AG04450 (cell line): ENCODE data around the gene JUP. TPM values are rescaled to one million over a fixed set of nuclear protein-coding genes. Genes with fewer than 3 reads are reported as not detected.
A peak's percentile ranks its signal among the peaks of the same experiment; 100 is the strongest.

Experiments used
- CTCF ChIA-PET: fragments of 300-600, 350-600 bp; formaldehyde crosslinking; extraction: SDS; loops from one replicate; lab custom pipeline; 2022; ENCODE audit warnings: antibody characterized with exemption, inconsistent platforms; lab: Charles Lee
- POLR2A ChIA-PET: fragments of 350-600 bp; formaldehyde crosslinking; extraction: SDS; loops from one replicate; lab custom pipeline; 2021; ENCODE audit warnings: antibody characterized with exemption, inconsistent platforms; lab: Yijun Ruan, JAX
- DNase-seq: peaks from one replicate; pipeline ENCODE4 v3.0.0-alpha.2; 2011; ENCODE audit warnings: low read depth, low spot score
- H3K27ac ChIP-seq: one replicate; pipeline ENCODE4 v1.5.1; 2012; ENCODE audit warnings: low read depth, low read length, control low read depth
- H3K27me3 ChIP-seq: one replicate; pipeline ENCODE4 v1.6.0; 2012; ENCODE audit warnings: low read length; ENCODE audit not compliant: control insufficient read depth, insufficient read depth
- H3K4me3 ChIP-seq: 2 replicates; pipeline ENCODE4 v1.5.1; 2011; ENCODE audit warnings: mild to moderate bottlenecking, low read depth, low read length, control low read depth
- H3K9me3 ChIP-seq: 2 replicates; pipeline ENCODE4 v1.5.1; 2012; ENCODE audit warnings: low read length; ENCODE audit not compliant: control insufficient read depth, insufficient read depth
- polyA plus RNA-seq: library from polyadenylated mRNA; depleted of rRNA; stranded (reverse); fragments of >200 nt; gene quantifications from 2 replicates; pipeline ENCODE4 v1.2.3, GENCODE V29; 2011
- TF ChIP-seq, protein P1 (sequence below): IDR thresholded peaks from 2 replicates; pipeline ENCODE4 v1.5.1; 2011; ENCODE audit warnings: low read depth, low read length, control low read depth, inconsistent platforms

JUP gene
- polyA plus RNA-seq, 1 experiment: 13.5 TPM

GRCh38 chr17:41740506-41740905 lies 46.0 kb downstream of the JUP start:
- Histone ChIP-seq H3K9me3 (no peaks in the 10 kb centered on the region), H3K4me3 (no peak overlapping the region), H3K27ac (no peak overlapping the region), H3K27me3 (peaks cover 22% of the 10 kb centered on the region)
- TF ChIP-seq, protein P1, sequence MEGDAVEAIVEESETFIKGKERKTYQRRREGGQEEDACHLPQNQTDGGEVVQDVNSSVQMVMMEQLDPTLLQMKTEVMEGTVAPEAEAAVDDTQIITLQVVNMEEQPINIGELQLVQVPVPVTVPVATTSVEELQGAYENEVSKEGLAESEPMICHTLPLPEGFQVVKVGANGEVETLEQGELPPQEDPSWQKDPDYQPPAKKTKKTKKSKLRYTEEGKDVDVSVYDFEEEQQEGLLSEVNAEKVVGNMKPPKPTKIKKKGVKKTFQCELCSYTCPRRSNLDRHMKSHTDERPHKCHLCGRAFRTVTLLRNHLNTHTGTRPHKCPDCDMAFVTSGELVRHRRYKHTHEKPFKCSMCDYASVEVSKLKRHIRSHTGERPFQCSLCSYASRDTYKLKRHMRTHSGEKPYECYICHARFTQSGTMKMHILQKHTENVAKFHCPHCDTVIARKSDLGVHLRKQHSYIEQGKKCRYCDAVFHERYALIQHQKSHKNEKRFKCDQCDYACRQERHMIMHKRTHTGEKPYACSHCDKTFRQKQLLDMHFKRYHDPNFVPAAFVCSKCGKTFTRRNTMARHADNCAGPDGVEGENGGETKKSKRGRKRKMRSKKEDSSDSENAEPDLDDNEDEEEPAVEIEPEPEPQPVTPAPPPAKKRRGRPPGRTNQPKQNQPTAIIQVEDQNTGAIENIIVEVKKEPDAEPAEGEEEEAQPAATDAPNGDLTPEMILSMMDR: no peak
- DNase-seq: no peak
- POLR2A ChIA-PET: no interaction called here
- CTCF ChIA-PET: interaction anchor here (2.7 kb wide), 1 partner anchor 61 kb away, joined by 20 read pairs; no protein-coding TSS in a partner anchor

DNA sequence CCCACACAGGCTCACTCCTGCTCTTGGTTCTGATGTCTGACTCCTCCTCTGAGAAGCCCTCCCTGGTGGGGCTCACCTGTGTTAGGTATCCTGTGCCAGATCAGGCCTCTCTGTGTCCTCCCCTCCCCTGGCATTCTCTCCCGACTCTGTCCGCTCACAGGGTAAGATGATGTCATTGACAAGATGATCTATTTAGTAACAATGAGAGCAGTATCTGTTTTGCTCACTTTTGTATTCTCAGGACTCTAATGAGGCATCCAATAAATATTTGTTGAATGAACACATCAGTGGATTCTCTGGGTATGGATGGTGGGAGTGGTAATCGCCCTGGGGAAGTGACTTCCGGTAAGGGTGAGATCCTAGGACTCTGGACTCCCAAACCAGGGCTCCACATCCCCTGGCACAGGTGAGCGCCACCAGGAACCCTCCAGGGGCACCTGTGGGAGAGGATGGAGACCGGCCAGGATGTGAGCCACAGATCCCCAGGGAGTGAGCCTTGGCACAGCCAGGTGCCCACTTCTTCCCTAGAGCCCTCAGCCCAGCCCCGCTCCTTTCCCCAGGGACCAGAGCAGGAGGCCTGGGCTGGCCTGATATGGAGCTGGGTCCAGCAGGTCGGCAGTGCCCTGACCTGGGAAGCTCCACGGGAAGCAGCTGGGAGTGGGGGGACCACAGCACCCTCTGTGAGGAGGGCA lies 46.7 kb downstream of the JUP start:
- CTCF ChIA-PET: interaction anchor here (2.7 kb wide), 1 partner anchor 61 kb away, joined by 20 read pairs; no protein-coding TSS in a partner anchor
- TF ChIP-seq, protein P1: no peak
- Histone ChIP-seq H3K9me3 (no peaks in the 10 kb centered on the region), H3K27me3 (peaks cover 29% of the 10 kb centered on the region), H3K27ac (no peak overlapping the region), H3K4me3 (no peak overlapping the region)
- POLR2A ChIA-PET: no interaction called here
- DNase-seq: no peak

- Histone ChIP-seq H3K27ac (no peak overlapping the region), H3K27me3 (peaks cover 38% of the 10 kb centered on the region), H3K9me3 (no peaks in the 10 kb centered on the region; the same call in 1 of the 2 replicates), H3K4me3 (no peak overlapping the region)
- TF ChIP-seq, protein P1: no peak
- ChIA-PET CTCF (interaction anchor here (2.7 kb wide), 1 partner anchor 62 kb away, joined by 20 read pairs; no protein-coding TSS in a partner anchor), POLR2A (no interaction called here)
- no peak for DNase-seq
Measured at GRCh38 chr17:41738801-41739112, 47.8 kb downstream of the JUP start.

GRCh38 chr17:41738077-41738800 lies 48.3 kb downstream of the JUP start:
- H3K27me3 ChIP-seq: peaks cover 41% of the 10 kb centered on the region
- CTCF ChIA-PET: interaction anchor here (0.6 to 4.9 kb wide), 14 partner anchors 13 to 221 kb away, joined by 3 to 81 read pairs (median 3); partner anchors contain the start of gene P3H4
- TF ChIP-seq, protein P1: peak; percentile 94
- DNase-seq: peak; percentile 54
- POLR2A ChIA-PET: no interaction called here
- H3K9me3 ChIP-seq: no peaks in the 10 kb centered on the region; the same call in 1 of the 2 replicates
- no peak overlapping the region for H3K4me3 ChIP-seq
- H3K27ac ChIP-seq: no peak overlapping the region

- Histone ChIP-seq H3K27me3 (peaks cover 45% of the 10 kb centered on the region), H3K4me3 (no peak overlapping the region), H3K27ac (no peak overlapping the region), H3K9me3 (no peaks in the 10 kb centered on the region; the same call in 1 of the 2 replicates)
- POLR2A ChIA-PET: no interaction called here
- DNase-seq: no peak
- TF ChIP-seq, protein P1: no peak
- CTCF ChIA-PET: interaction anchor here (0.6 to 4.9 kb wide), 18 partner anchors 8 to 1408 kb away, joined by 3 to 81 read pairs (median 3); partner anchors contain the start of genes JUP and P3H4
Measured at GRCh38 chr17:41737680-41738023, 48.9 kb downstream of the JUP start.
